WTC11 (cell line): ENCODE results near the gene GIMAP8. TPM values are rescaled to one million over a fixed set of nuclear protein-coding genes. Genes with fewer than 3 reads are reported as not detected.

Experiments used
- ATAC-seq: fragments of 200-7000 bp; cut with Tn5 transposase; 2 replicates; pipeline ENCODE4 v1.10.0; 2021; ENCODE audit warnings: mild to moderate bottlenecking, moderate library complexity
- CTCF ChIA-PET: fragments of 300-600 bp; sonication (Branson Sonifier 250); formaldehyde crosslinking; loops from one replicate; lab custom pipeline; 2021; ENCODE audit warnings: antibody characterized with exemption; lab: Charles Lee
- POLR2A ChIA-PET: fragments of 350-600 bp; sonication (Branson Sonifier 250); formaldehyde crosslinking; loops from one replicate; lab custom pipeline; 2021; ENCODE audit warnings: antibody characterized with exemption; lab: Charles Lee
- DNase-seq: peaks from one replicate; pipeline ENCODE4 v3.0.0; 2021; ENCODE audit warnings: low spot score
- H3K27ac Mint-ChIP-seq: 2 replicates; pipeline ENCODE4 v1.8.0; 2021; ENCODE audit warnings: mixed read lengths
- H3K27me3 Mint-ChIP-seq: 2 replicates; pipeline ENCODE4 v1.8.0; 2021; ENCODE audit warnings: low read depth, mild to moderate bottlenecking, moderate library complexity, mixed read lengths
- H3K36me3 Mint-ChIP-seq: 2 replicates; pipeline ENCODE4 v1.8.0; 2021; ENCODE audit warnings: mixed read lengths
- H3K4me1 Mint-ChIP-seq: 2 replicates; pipeline ENCODE4 v1.8.0; 2022; ENCODE audit warnings: mixed read lengths
- H3K4me3 Mint-ChIP-seq: 2 replicates; pipeline ENCODE4 v1.8.0; 2021; ENCODE audit warnings: mild to moderate bottlenecking, moderate library complexity, mixed read lengths
- H3K9me3 Mint-ChIP-seq: 2 replicates; pipeline ENCODE4 v1.8.0; 2021; ENCODE audit warnings: mixed read lengths
- AFF4 ChIP-seq: sonication (generic); formaldehyde crosslinking; IDR thresholded peaks from 2 replicates; pipeline ENCODE4 v1.8.1; 2023; ENCODE audit warnings: mild to moderate bottlenecking, missing genetic modification reagents, borderline replicate concordance
- ESRRA ChIP-seq: sonication (generic); formaldehyde crosslinking; IDR thresholded peaks from 2 replicates; pipeline ENCODE4 v1.8.1; 2022; ENCODE audit warnings: mild to moderate bottlenecking, missing genetic modification reagents, borderline replicate concordance
- GABPB1 ChIP-seq: sonication (generic); formaldehyde crosslinking; IDR thresholded peaks from 2 replicates; pipeline ENCODE4 v1.8.1; 2023; ENCODE audit warnings: mild to moderate bottlenecking, missing genetic modification reagents
- GTF2I ChIP-seq: fragments of 250-450 bp; sonication (Bioruptor Pico); conservative IDR thresholded peaks from 2 replicates; pipeline ENCODE4 v1.4.0; 2021; ENCODE audit warnings: mild to moderate bottlenecking
- IRF2 ChIP-seq: sonication (generic); formaldehyde crosslinking; IDR thresholded peaks from 2 replicates; pipeline ENCODE4 v1.8.0; 2022; ENCODE audit warnings: low read depth, missing genetic modification reagents, borderline replicate concordance
- JAZF1 ChIP-seq: fragments of 250-450 bp; sonication (Bioruptor Pico); IDR thresholded peaks from 2 replicates; pipeline ENCODE4 v1.9.0; 2021; ENCODE audit warnings: moderate library complexity, mild to moderate bottlenecking, inconsistent platforms
- NFE2L1 ChIP-seq: sonication (generic); formaldehyde crosslinking; IDR thresholded peaks from 2 replicates; pipeline ENCODE4 v1.8.1; 2023; ENCODE audit warnings: missing genetic modification reagents
- NR1H2 ChIP-seq: sonication (generic); formaldehyde crosslinking; IDR thresholded peaks from 2 replicates; pipeline ENCODE4 v1.9.0; 2021; ENCODE audit warnings: mild to moderate bottlenecking, moderate library complexity, missing genetic modification reagents
- RELA ChIP-seq: sonication (generic); formaldehyde crosslinking; IDR thresholded peaks from 2 replicates; pipeline ENCODE4 v1.8.1; 2022; ENCODE audit warnings: missing genetic modification reagents, mild to moderate bottlenecking, borderline replicate concordance
- TP53 ChIP-seq: sonication (generic); formaldehyde crosslinking; IDR thresholded peaks from 2 replicates; pipeline ENCODE4 v1.8.1; 2023; ENCODE audit warnings: mild to moderate bottlenecking, missing genetic modification reagents
- ZNF232 ChIP-seq: sonication (generic); formaldehyde crosslinking; IDR thresholded peaks from 2 replicates; pipeline ENCODE4 v1.8.0; 2022; ENCODE audit warnings: mild to moderate bottlenecking, missing genetic modification reagents
- total RNA-seq: library from RNA; stranded (reverse); gene quantifications from 3 replicates; pipeline ENCODE4 v1.2.3, GENCODE V29; 2021
- TF ChIP-seq, protein P1 (sequence below): sonication (generic); formaldehyde crosslinking; IDR thresholded peaks from 2 replicates; pipeline ENCODE4 v1.8.1; 2023; ENCODE audit warnings: mild to moderate bottlenecking, missing genetic modification reagents
- TF ChIP-seq, protein P2 (sequence below): sonication (generic); formaldehyde crosslinking; IDR thresholded peaks from 2 replicates; pipeline ENCODE4 v1.8.0; 2022; ENCODE audit warnings: mild to moderate bottlenecking, missing genetic modification reagents
- TF ChIP-seq, protein P3 (sequence below): sonication (generic); formaldehyde crosslinking; IDR thresholded peaks from 2 replicates; pipeline ENCODE4 v1.8.1; 2022; ENCODE audit warnings: missing genetic modification reagents, borderline replicate concordance
- TF ChIP-seq, protein P4 (sequence below): fragments of 250-450 bp; sonication (Bioruptor Pico); IDR thresholded peaks from 2 replicates; pipeline ENCODE4 v1.9.0; 2021; ENCODE audit warnings: mild to moderate bottlenecking
- TF ChIP-seq, protein P5 (sequence below): fragments of 250-450 bp; sonication (Bioruptor Pico); IDR thresholded peaks from 2 replicates; pipeline ENCODE4 v1.9.0; 2021; ENCODE audit warnings: moderate library complexity, mild to moderate bottlenecking, inconsistent platforms, borderline replicate concordance
- TF ChIP-seq, protein P6 (sequence below): sonication (generic); formaldehyde crosslinking; conservative IDR thresholded peaks from 2 replicates; pipeline ENCODE4 v1.8.1; 2022; ENCODE audit warnings: mild to moderate bottlenecking, missing genetic modification reagents

Gene GIMAP8
- total RNA-seq, 1 experiment from 2014 or later = 0.09 TPM

- H3K36me3 Mint-ChIP-seq = no peaks in the 10 kb centered on the region
- DNase-seq = no peak
- H3K27me3 Mint-ChIP-seq = peaks cover 20% of the 10 kb centered on the region
- H3K9me3 Mint-ChIP-seq = peaks cover 22% of the 10 kb centered on the region
- CTCF ChIA-PET = interaction anchor here (1.2 kb wide), 1 partner anchor 25 kb away, joined by 4 read pairs; no protein-coding TSS in a partner anchor
- H3K4me3 Mint-ChIP-seq = no peak overlapping the region
- no peak for ATAC-seq
- H3K4me1 Mint-ChIP-seq = peaks cover 13% of the 10 kb centered on the region
- POLR2A ChIA-PET = no interaction called here
- no peak overlapping the region for H3K27ac Mint-ChIP-seq
- TF ChIP-seq AFF4 (no peak), IRF2 (CRISPR knock-in tag) (no peak), NR1H2 (CRISPR knock-in tag) (no peak), JAZF1 (CRISPR knock-in tag) (no peak), GABPB1 (CRISPR knock-in tag) (no peak), TP53 (CRISPR knock-in tag) (no peak), NFE2L1 (CRISPR knock-in tag) (no peak), ESRRA (CRISPR knock-in tag) (no peak), RELA (CRISPR knock-in tag) (no peak)
- TF ChIP-seq, protein P1, sequence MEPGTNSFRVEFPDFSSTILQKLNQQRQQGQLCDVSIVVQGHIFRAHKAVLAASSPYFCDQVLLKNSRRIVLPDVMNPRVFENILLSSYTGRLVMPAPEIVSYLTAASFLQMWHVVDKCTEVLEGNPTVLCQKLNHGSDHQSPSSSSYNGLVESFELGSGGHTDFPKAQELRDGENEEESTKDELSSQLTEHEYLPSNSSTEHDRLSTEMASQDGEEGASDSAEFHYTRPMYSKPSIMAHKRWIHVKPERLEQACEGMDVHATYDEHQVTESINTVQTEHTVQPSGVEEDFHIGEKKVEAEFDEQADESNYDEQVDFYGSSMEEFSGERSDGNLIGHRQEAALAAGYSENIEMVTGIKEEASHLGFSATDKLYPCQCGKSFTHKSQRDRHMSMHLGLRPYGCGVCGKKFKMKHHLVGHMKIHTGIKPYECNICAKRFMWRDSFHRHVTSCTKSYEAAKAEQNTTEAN (CRISPR knock-in tag) = no peak
- TF ChIP-seq, protein P2, sequence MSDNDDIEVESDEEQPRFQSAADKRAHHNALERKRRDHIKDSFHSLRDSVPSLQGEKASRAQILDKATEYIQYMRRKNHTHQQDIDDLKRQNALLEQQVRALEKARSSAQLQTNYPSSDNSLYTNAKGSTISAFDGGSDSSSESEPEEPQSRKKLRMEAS (CRISPR knock-in tag) = no peak
- TF ChIP-seq, protein P3, sequence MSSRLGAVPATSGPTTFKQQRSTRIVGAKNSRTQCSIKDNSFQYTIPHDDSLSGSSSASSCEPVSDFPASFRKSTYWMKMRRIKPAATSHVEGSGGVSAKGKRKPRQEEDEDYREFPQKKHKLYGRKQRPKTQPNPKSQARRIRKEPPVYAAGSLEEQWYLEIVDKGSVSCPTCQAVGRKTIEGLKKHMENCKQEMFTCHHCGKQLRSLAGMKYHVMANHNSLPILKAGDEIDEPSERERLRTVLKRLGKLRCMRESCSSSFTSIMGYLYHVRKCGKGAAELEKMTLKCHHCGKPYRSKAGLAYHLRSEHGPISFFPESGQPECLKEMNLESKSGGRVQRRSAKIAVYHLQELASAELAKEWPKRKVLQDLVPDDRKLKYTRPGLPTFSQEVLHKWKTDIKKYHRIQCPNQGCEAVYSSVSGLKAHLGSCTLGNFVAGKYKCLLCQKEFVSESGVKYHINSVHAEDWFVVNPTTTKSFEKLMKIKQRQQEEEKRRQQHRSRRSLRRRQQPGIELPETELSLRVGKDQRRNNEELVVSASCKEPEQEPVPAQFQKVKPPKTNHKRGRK = no peak
- TF ChIP-seq, protein P4, sequence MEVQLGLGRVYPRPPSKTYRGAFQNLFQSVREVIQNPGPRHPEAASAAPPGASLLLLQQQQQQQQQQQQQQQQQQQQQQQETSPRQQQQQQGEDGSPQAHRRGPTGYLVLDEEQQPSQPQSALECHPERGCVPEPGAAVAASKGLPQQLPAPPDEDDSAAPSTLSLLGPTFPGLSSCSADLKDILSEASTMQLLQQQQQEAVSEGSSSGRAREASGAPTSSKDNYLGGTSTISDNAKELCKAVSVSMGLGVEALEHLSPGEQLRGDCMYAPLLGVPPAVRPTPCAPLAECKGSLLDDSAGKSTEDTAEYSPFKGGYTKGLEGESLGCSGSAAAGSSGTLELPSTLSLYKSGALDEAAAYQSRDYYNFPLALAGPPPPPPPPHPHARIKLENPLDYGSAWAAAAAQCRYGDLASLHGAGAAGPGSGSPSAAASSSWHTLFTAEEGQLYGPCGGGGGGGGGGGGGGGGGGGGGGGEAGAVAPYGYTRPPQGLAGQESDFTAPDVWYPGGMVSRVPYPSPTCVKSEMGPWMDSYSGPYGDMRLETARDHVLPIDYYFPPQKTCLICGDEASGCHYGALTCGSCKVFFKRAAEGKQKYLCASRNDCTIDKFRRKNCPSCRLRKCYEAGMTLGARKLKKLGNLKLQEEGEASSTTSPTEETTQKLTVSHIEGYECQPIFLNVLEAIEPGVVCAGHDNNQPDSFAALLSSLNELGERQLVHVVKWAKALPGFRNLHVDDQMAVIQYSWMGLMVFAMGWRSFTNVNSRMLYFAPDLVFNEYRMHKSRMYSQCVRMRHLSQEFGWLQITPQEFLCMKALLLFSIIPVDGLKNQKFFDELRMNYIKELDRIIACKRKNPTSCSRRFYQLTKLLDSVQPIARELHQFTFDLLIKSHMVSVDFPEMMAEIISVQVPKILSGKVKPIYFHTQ (CRISPR knock-in tag) = no peak
Observed at GRCh38 chr7:150473902-150474301, 23.5 kb downstream of the GIMAP8 start.

DNA sequence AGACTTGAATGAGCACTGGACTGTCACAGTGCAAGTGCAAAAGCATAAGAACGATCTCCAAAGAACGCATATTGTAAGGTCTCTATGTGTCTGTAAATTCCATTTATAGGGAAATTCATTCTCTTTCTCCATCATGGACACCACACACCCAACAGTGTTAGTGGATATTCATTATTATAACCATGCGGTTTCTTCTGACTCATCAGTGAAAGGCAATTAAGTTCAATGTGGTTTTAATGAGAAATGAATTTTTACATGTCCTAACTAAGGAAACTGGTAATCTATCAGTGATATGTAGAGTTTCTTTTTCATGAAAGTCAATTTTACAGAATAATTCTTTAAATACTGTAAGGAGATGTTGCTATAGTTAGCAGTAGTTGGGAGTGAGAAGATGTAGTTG, 25.9 kb downstream of the GIMAP8 start:
- DNase-seq (no peak), ATAC-seq (no peak)
- TF ChIP-seq NFE2L1 (CRISPR knock-in tag) (no peak), GTF2I (CRISPR knock-in tag) (no peak), ZNF232 (CRISPR knock-in tag) (no peak)
- TF ChIP-seq, protein P5, sequence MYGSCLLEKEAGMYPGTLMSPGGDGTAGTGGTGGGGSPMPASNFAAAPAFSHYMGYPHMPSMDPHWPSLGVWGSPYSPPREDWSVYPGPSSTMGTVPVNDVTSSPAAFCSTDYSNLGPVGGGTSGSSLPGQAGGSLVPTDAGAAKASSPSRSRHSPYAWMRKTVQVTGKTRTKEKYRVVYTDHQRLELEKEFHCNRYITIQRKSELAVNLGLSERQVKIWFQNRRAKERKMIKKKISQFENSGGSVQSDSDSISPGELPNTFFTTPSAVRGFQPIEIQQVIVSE (CRISPR knock-in tag) = no peak
- TF ChIP-seq, protein P6, sequence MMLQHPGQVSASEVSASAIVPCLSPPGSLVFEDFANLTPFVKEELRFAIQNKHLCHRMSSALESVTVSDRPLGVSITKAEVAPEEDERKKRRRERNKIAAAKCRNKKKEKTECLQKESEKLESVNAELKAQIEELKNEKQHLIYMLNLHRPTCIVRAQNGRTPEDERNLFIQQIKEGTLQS (CRISPR knock-in tag) = no peak
- Mint-ChIP-seq H3K27ac (no peak overlapping the region), H3K4me1 (peaks cover 13% of the 10 kb centered on the region), H3K36me3 (no peaks in the 10 kb centered on the region), H3K4me3 (no peak overlapping the region), H3K27me3 (peaks cover 25% of the 10 kb centered on the region), H3K9me3 (peaks cover 22% of the 10 kb centered on the region)
- POLR2A ChIA-PET = no interaction called here
- CTCF ChIA-PET = no interaction called here
